TTC549 (cell line): ENCODE measurements around the gene SMIM14.
"Not testable (repeated sequence)": the region's sequence is repeated elsewhere in the genome, so short reads cannot be mapped to it uniquely, and the experiment has no call there.

Source experiments
- FAIRE-seq: peaks from 2 replicates; lab custom pipeline; 2012; peaks lifted over from hg19 to GRCh38; lab: Jason Lieb, UNC

SMIM14 gene

GRCh38 chr4:39638354-39639239 is at the start of gene SMIM14:
Gene SMIM14, minus strand, starts transcription at chr4:39638865. Its CDS starts 33,720 bp downstream, at chr4:39605145.
- FAIRE-seq: peak; percentile 81

DNA sequence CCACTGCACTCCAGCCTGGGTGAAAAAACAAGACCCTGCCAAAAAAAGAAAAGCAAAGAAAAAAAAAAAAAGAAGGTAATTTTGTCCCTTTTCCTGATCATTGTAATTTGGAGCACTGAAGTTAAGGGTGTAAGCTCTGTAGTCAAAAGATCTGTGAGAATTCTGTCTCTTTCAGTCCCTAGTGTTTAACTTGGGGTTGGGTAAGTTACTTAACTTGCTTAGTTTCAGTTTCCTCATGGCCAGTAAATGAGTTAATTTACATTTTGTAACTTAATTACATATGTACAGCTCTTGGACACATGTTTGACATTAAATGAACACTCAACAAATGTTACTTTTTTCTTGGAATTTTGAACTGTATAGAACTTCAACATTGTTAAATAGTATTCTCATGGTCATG is 48.3 kb upstream of the SMIM14 start:
- no peak for FAIRE-seq

DNA sequence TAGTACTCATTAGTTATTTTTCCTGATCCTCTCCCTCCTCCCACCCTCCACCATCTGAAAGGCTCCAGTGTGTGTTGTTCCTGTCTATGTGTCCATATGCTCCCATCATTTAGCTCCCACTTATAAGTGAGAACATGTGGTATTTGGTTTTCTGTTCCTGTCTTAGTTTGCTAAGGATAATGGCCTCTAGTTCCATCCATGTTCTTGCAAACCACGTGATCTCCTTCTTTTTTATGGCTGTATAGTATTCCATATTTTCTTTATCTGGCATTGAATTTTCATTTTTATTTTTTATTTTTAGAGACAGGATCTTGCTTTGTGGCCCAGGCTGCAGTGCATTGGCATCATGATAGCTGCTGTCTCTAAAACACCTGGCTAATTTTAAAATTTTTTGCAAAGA is 47.3 kb upstream of the SMIM14 start:
- no peak for FAIRE-seq

- no peak for FAIRE-seq
These were observed 43.5 kb upstream of the SMIM14 start for GRCh38 chr4:39682138-39682537.

DNA sequence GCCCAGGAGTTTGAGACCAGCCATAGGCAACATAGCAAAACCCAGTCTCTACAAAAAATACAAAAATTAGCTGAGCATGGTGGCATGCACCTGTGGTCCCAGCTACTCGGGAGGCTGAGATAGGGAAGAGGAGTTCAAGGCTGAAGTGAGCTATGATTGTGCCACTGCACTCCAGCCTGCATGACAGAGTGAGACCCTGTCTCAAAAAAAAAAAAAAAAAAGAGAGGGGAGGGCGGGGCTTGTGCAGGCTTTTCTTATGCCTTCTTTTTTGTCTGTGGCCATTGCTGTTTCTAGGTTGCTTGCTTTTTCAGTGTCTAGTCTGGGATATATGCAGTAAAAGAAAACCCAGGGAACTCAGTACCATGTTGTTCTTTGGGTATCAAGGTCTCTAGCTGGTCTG is 42.3 kb upstream of the SMIM14 start:
- not testable (repeated sequence) for FAIRE-seq

- FAIRE-seq: not testable (repeated sequence)
These were observed 37.0 kb upstream of the SMIM14 start for GRCh38 chr4:39675681-39676080.

DNA sequence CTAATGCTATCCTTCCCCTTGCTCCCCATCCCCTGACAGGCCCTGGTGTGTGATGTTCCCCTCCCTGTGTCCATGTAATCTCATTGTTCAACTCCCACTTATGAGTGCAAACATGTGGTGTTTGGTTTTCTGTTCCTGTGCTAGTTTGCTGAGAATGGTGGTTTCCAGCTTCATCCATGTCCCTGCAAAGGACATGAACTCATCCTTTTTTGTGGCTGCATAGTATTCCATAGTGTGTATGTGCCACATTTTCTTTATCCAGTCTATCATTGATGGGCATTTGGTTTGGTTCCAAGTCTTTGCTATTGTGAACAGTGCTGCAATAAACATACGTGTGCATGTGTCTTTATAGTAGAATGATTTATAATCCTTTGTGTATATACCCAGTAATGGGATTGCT is 31.6 kb upstream of the SMIM14 start:
- FAIRE-seq: not testable (repeated sequence)

- FAIRE-seq: no peak
These were observed 30.2 kb upstream of the SMIM14 start for GRCh38 chr4:39668887-39669286.

DNA sequence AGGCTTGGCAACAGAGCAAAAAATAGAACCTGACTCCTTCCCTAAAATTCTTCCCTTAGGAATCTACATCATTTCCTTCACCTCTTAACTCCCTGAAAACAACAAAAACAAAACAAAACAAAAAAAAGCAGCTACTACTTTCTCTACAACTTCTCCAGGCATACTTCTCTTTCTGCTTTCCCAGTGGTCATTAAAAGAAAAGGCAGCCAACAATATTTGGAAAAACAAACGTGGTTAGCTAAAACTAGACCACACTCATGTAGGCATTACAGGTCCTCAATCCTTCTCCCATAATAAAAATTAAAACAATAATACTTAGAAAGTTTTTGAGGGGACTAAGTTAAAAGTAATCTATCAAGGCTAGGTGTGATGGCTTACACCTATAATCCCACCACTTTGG is 29.0 kb upstream of the SMIM14 start:
- no peak for FAIRE-seq

DNA sequence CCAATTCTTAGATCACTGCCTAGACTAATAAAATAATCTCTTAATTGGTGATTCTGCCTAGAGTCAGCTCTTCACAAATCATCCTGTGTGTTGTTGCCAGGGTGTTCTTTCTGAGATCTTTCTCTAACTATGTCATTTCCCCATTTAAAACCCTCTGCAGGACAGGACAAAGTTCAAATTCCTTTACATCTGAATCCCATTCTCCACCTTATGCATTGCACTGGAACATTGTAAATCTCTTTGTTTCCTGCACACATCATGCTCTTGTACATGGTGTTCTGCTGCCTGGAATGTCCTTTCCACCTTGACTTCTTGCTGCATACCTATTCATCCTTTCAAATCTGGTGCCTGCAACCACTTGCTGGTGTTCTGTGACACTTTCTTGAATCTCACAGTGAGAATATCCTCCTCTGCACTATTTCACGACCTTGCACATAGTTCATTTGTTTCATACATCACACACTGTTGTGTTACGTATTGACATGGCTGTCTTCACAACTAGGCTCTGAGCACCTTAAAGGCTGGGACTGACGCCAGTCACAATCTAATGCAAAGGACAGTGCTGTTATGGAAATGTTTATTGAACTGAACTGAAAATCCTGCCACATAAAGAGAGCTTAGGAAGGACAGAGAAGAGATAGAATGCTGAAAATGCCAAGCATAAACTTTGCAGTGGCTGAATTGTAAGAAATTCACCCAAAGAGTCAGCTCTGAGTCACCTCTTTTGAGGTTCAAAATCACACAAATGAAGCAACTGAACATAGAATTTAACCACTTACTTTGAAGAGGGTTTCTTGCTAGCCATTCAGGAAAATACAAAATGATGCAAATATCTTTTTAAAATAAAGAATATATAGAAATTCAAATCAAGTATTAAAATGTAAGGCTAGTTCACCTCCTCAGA is 26.4 kb upstream of the SMIM14 start:
- no peak for FAIRE-seq

GRCh38 chr4:39662683-39663082 is 24.0 kb upstream of the SMIM14 start:
- FAIRE-seq: no peak

- no peak for FAIRE-seq
These were observed 22.1 kb upstream of the SMIM14 start for GRCh38 chr4:39660757-39661156.

- no peak for FAIRE-seq
These were observed 21.4 kb upstream of the SMIM14 start for GRCh38 chr4:39660045-39660444.

- no peak for FAIRE-seq
These were observed 20.1 kb upstream of the SMIM14 start for GRCh38 chr4:39658756-39659155.

DNA sequence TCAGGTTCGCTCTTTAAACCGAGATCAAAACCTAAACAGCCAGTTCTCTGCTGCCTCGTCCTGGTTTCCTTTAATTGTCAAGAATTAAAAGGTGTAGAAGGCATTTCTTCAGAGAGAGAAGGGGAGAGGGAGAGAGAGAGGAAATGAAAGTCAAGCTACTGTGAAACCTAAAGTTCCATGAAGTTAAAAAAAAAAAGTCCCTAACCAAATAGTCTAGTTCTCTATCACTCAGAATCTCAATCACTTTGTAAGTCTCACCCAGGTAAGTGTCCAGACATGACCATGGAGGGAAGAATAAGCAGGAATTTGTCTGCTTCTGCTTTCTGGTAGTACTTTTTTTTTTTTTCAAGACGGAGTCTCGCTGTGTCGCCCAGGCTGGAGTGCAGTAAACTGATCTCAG is 18.8 kb upstream of the SMIM14 start:
- no peak for FAIRE-seq

DNA sequence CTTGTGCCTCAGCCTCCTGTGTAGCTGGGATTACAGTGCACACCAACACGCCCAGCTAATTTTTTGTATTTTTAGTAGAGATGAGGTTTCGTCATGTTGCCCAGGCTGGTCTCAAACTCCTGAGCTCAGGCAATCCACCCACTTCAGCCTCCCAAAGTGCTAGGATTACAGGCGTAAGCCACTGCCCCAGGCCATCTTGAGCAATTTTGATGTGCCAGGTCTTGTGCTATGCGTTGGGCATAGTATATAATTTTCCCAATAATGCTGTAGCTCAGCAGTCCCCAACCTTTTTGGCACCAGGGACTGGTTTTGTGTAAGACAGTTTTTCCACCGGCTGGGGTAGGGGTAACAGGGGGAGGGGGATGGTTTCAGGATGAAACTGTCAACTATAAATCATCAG is 18.0 kb upstream of the SMIM14 start:
- not testable (repeated sequence) for FAIRE-seq

GRCh38 chr4:39655876-39656275 is 17.2 kb upstream of the SMIM14 start:
- FAIRE-seq: no peak

DNA sequence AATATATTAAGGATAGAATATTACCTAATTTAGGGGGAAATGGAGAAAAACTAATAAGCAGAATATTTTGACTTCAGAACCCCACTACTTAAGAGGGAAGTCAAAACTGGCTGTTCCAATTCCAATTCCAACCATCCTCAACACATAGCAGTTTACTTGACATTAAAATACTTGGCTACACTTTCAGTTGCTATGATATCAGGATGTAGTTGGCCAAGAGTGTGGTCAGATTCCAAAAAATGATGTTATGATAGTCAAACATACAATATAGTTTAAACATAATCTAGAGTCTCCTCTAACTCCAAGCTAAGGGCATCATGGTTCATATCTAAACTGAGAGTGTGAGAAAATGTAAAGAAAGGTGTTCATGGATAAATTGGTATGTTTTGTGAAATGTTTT is 16.5 kb upstream of the SMIM14 start:
- no peak for FAIRE-seq

DNA sequence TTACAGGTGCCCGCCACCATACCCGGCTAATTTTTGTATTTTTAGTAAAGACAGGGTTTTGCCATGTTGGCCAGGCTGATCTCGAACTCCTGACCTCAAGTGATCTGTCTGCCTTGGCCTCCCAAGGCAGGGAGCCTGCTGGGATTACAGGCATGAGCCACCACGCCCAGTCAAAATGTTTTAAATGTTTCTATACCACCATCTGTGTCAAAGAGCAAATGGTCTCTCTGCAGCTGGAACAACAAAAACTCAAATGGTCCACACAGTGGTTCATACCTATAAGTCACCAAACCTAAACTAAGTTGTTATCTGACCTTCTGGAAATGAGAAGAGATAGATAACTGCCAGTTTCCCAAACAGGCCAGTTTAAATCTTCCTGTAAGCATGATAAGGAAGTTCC is 12.9 kb upstream of the SMIM14 start:
- FAIRE-seq: not testable (repeated sequence)

GRCh38 chr4:39649639-39650265 is 11.1 kb upstream of the SMIM14 start:
- no peak for FAIRE-seq

GRCh38 chr4:39648827-39649558 is 10.3 kb upstream of the SMIM14 start:
- FAIRE-seq: no peak

GRCh38 chr4:39648213-39648612 is 9.5 kb upstream of the SMIM14 start:
- no peak for FAIRE-seq
